Measurements from ENCODE around the gene ZBTB45. TPM values are rescaled to one million over a fixed set of nuclear protein-coding genes. Genes with fewer than 3 reads are reported as not detected.
"Not testable (repeated sequence)": the region's sequence is repeated elsewhere in the genome, so short reads cannot be mapped to it uniquely, and the experiment has no call there.

The ZBTB45 gene
- total RNA-seq, 2 donors from 2014 or later: 7.0 to 8.2 TPM

DNA sequence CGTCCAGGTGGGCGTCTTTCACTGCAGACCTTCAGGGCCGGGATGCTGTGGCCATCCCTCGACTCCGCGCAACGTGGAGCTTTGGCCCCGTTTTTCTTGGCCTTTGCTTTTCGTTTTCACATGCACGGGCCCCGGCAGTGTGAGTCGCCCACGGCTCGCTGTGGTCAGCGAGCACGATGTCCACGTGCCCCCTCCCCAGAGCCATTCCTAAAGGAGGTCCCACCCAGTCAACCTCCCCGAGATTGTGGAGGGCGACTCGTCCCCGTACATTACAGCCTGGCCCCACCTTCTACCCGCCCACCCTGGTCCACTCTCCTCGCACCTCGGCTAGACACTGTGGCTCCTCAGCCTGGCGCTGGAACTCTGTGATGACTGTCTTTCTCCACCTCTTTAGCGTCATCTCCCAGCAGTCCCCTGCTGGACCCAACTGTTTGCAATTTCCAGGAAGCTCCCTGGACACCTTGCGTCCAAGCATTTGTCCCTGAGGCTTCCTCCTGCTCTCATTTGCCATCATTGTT lies 43.1 kb downstream of the ZBTB45 start:
- Mint-ChIP-seq H3K27me3 (no peaks in the 10 kb centered on the region), H3K4me3 (peak overlapping the region; percentile 90), H3K27ac (peak overlapping the region; percentile 95), H3K36me3 (ENCODE audit: low read depth) (no peaks in the 10 kb centered on the region), H3K4me1 (peaks cover 19% of the 10 kb centered on the region)
- H3K9me3 ChIP-seq (ENCODE audit: control insufficient read depth, low read length, poor library complexity, severe bottlenecking): no peaks in the 10 kb centered on the region
- no peak for ATAC-seq
- no peak for DNase-seq

DNA sequence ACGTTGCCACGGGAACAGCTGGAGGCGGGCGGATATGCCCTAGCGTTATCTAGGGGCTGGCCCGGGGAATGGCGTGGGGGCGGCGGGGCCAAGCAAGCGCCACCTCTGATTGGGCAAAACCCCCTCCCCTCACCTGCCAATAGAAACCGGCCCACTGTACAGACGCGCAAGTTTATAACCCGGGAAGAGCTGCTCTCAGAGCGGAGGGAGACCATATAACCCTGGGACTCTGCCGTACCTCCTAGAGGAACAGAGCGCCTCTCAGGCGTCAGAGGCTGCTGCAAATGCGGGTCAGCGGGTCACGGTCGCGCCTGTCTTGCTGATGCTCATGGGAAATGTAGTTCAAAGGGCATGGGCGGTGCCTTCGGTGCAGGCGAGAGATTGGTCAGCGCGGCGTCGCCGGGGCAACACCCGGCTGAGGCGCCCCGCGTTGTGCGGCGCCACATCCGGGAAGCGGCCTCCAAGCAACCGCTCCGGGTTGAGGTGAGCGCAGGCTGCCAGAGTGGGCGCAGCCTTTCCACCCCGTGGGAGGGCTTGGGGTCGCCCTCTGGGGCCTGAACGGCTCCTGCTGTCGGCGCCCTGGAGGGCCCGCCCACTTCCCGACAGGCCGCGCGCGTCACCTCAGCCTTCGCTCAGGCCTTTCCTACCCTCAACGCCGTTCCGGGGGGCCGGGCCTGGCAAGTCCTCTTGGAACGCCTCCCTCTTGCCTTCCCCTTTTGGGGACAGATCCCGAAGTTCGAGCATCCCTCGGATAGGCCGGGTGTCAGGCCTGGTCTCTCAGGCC lies 43.7 kb downstream of the ZBTB45 start, which contains the start of gene ZNF446:
Gene ZNF446 (plus strand): TSS at position 639 of the 784 bp plus-strand sequence. CDS start 867 bp downstream, outside the sequence.
- ATAC-seq (peak; percentile 87), DNase-seq (peak; percentile 87 to 91 (median 91))
- peak within 1 kb of the TSS; percentile 95 for H3K27ac Mint-ChIP-seq
- no peaks in the 10 kb centered on the region for H3K36me3 Mint-ChIP-seq (ENCODE audit: low read depth)
- H3K4me3 Mint-ChIP-seq: peak within 1 kb of the TSS; percentile 90
- H3K4me1 Mint-ChIP-seq: peaks cover 18% of the 10 kb centered on the region
- no peaks in the 10 kb centered on the region for H3K27me3 Mint-ChIP-seq
- H3K9me3 ChIP-seq (ENCODE audit: control insufficient read depth, low read length, poor library complexity, severe bottlenecking): no peaks in the 10 kb centered on the region

DNA sequence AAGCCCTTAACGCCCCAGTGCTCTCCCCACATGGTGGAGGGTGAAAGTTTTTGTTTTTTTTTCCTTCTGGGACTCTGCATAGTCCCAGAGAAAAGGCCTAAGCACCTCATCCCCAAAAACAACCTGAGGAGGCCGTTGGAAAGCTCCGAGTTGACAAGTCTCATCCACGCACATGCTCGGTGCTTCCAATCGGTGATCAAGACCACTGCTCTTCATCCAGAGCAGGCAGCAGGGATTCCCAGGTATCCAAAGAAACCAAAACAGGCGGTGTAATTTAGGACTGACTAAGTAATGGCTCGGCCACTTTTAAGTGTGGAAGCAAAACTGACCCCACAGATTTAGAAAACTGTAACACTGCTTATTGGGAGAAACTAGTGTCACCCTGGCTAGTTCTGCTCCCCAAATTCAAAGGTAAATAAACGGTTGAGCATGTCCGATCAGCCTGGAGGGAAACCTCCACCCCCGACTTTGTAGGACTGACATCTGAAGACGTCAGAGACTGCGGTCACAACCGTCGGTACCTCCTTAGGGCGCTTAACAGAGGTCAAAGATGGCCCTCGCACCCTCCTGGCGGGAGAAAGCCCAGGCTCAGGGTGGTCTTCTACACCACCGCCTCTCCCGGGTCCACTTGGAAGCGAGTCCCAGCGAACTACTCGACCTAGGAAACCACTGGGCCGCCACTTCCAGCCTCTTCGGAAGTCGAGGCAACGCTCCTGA lies 44.5 kb downstream of the ZBTB45 start:
- H3K4me1 Mint-ChIP-seq: peaks cover 17% of the 10 kb centered on the region
- peak overlapping the region; percentile 95 for H3K27ac Mint-ChIP-seq
- peak overlapping the region; percentile 90 for H3K4me3 Mint-ChIP-seq
- H3K36me3 Mint-ChIP-seq (ENCODE audit: low read depth): peaks cover 2% of the 10 kb centered on the region
- H3K27me3 Mint-ChIP-seq: no peaks in the 10 kb centered on the region
- H3K9me3 ChIP-seq (ENCODE audit: control insufficient read depth, low read length, poor library complexity, severe bottlenecking): no peaks in the 10 kb centered on the region
- DNase-seq (no peak), ATAC-seq (peak; percentile 48)

GRCh38 chr19:58474291-58474996 lies 45.2 kb downstream of the ZBTB45 start:
- peak overlapping the region; percentile 61 for H3K4me3 Mint-ChIP-seq

DNA sequence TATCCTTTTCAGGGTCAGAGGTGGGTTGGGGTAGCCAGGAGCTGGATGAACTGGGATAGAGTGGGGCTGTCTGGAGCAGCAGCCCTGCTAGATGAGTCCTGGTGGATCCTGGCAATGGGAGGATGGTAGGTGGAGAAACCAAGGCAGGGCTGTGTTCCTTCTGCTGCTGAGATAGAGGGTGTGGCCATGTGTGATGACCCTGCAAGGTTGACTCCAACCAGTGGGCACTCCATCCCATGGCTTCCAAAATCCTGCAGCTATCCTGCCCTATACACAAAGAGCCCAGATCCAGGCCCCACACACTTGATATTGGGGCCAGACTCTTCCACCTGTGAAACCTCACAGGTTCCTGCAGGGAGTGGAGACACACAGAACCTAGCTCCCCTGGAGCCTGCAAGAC lies 45.8 kb downstream of the ZBTB45 start:
- no peak for DNase-seq
- Mint-ChIP-seq H3K4me1 (peaks cover 17% of the 10 kb centered on the region), H3K27ac (peak overlapping the region; percentile 95), H3K4me3 (peak overlapping the region; percentile 61), H3K36me3 (ENCODE audit: low read depth) (peaks cover 2% of the 10 kb centered on the region), H3K27me3 (no peaks in the 10 kb centered on the region)
- ATAC-seq: no peak
- H3K9me3 ChIP-seq (ENCODE audit: control insufficient read depth, low read length, poor library complexity, severe bottlenecking): no peaks in the 10 kb centered on the region

More at GRCh38 chr19:58474291-58474996, 45.2 kb downstream of the ZBTB45 start:
- Mint-ChIP-seq H3K36me3 (ENCODE audit: low read depth) (peaks cover 2% of the 10 kb centered on the region), H3K27me3 (no peaks in the 10 kb centered on the region), H3K27ac (peak overlapping the region; percentile 95), H3K4me1 (peaks cover 17% of the 10 kb centered on the region)
- ATAC-seq (no peak), DNase-seq (no peak)
- H3K9me3 ChIP-seq (ENCODE audit: control insufficient read depth, low read length, poor library complexity, severe bottlenecking): no peaks in the 10 kb centered on the region

GRCh38 chr19:58471736-58472135 lies 47.9 kb downstream of the ZBTB45 start:
- Mint-ChIP-seq H3K27ac (no peak overlapping the region), H3K27me3 (no peaks in the 10 kb centered on the region), H3K4me1 (peaks cover 22% of the 10 kb centered on the region), H3K36me3 (ENCODE audit: low read depth) (peaks cover 2% of the 10 kb centered on the region), H3K4me3 (no peak overlapping the region)
- DNase-seq: no peak
- no peaks in the 10 kb centered on the region for H3K9me3 ChIP-seq (ENCODE audit: control insufficient read depth, low read length, poor library complexity, severe bottlenecking)
- ATAC-seq: no peak

GRCh38 chr19:58470837-58471543 lies 48.6 kb downstream of the ZBTB45 start:
- not testable (repeated sequence) for H3K27ac Mint-ChIP-seq; H3K27me3 Mint-ChIP-seq; H3K4me3 Mint-ChIP-seq; H3K9me3 ChIP-seq (ENCODE audit: control insufficient read depth, low read length, poor library complexity, severe bottlenecking); H3K36me3 Mint-ChIP-seq (ENCODE audit: low read depth); ATAC-seq; DNase-seq
- peaks cover 21% of the 10 kb centered on the region for H3K4me1 Mint-ChIP-seq

DNA sequence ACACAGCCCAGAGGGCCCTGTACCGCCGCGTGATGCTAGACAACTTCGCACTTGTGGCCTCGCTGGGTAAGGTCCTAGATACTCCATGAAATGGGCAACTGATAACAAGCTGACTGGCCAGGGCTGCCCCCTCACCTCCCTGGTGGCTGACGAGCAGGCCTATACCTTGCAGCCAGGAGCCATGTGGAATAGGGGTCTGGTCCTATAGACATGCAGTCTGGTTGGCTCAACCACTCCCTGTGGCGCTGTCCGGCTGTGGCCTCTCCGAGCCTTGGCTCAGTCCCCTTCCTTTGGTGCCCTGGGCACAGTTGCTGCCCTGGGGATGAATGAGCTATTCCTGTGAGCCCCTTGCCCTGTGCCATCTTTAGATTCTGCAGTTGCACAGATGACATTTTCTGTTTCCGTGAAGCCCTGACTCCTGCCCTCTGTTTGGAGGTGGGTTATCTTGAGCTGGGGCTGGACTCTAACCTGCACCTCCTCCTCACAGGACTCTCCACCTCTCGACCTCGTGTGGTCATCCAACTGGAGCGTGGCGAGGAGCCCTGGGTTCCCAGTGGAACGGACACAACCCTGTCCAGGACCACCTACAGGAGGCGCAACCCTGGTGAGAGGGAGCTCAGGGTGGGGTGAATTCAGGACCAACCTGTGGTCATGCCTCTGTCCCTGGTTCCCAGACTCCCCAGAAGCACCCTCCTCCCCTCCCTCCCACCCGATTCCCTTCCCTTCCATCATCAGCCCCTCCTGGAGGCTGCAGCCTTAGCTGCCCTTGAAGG lies 50.2 kb downstream of the ZBTB45 start:
- H3K4me1 Mint-ChIP-seq: peaks cover 15% of the 10 kb centered on the region
- H3K4me3 Mint-ChIP-seq: no peak overlapping the region
- DNase-seq: no peak
- H3K27me3 Mint-ChIP-seq: no peaks in the 10 kb centered on the region
- H3K36me3 Mint-ChIP-seq (ENCODE audit: low read depth): peaks cover 2% of the 10 kb centered on the region
- peak overlapping the region; percentile 88 for H3K27ac Mint-ChIP-seq
- H3K9me3 ChIP-seq (ENCODE audit: control insufficient read depth, low read length, poor library complexity, severe bottlenecking): no peaks in the 10 kb centered on the region
- no peak for ATAC-seq

- Mint-ChIP-seq H3K27ac (peak overlapping the region; percentile 88), H3K27me3 (no peaks in the 10 kb centered on the region), H3K36me3 (ENCODE audit: low read depth) (peaks cover 2% of the 10 kb centered on the region), H3K4me1 (peaks cover 13% of the 10 kb centered on the region), H3K4me3 (peak overlapping the region; percentile 89)
- no peaks in the 10 kb centered on the region for H3K9me3 ChIP-seq (ENCODE audit: control insufficient read depth, low read length, poor library complexity, severe bottlenecking)
- no peak for DNase-seq
- ATAC-seq: no peak
These were observed 51.3 kb downstream of the ZBTB45 start for GRCh38 chr19:58468216-58468839.

DNA sequence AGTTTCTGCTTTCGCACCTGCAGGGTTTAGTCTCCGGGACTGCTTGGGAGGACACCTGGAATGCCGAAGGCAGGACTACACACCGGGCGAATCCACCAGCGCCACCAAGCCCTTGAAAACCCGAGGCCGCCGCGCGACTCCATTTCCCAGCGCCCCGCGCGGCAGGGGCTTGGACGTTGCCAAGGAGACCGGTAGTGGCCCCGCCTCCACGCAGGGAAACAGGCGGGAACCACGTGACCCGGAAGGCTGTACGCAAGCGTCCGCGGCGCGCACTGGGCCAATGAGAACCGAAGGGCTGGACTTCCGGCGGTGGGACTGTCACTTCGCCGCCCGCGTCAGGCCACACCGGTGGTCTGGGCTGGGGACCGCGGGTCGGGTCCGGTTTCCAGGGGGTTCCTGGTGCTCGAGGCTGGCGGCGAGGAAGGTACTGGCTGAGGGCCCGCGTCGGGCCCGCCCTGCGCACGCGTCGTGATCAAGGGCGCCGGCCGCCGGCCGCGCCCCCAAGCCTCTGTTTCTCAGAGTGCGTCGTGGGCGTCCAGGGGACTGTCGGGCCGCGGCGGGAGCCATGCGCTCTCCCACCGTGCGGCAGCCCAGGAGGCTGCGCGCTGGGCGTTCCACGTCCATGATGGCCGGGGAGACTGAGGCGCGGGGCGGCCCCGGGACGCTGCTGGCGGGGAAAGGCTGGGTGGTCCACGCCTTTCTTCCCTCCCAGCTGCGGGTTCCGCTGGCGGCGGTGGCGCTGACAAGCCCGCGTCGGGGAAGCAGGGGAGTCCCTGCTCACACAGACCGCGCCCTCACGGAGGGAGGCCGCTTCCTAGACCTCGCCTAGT lies 52.6 kb downstream of the ZBTB45 start, which contains the start of gene ZNF324:
Gene ZNF324 (plus strand): TSS at position 321 of the 830 bp plus-strand sequence. CDS start 2,106 bp downstream, outside the sequence.
- peak; percentile 94 to 95 (median 95) for DNase-seq
- Mint-ChIP-seq H3K27ac (peak within 1 kb of the TSS; percentile 88), H3K36me3 (ENCODE audit: low read depth) (peaks cover 2% of the 10 kb centered on the region), H3K4me3 (peak within 1 kb of the TSS; percentile 89), H3K4me1 (peaks cover 13% of the 10 kb centered on the region), H3K27me3 (no peaks in the 10 kb centered on the region)
- peak; percentile 95 for ATAC-seq
- no peaks in the 10 kb centered on the region for H3K9me3 ChIP-seq (ENCODE audit: control insufficient read depth, low read length, poor library complexity, severe bottlenecking)

All from T-helper 17 cell (primary cell).